Activated CD4-positive, alpha-beta T cell treated with anti-CD3 and anti-CD28 coated beads, Interleukin-2, Interleukin-6, amounts not matched to agents 100 ng/mL and 50 ng/mL, durations not matched to agents 16 hours and 8 hours (primary cell): ENCODE measurements around the gene CTBP2.
"Not testable (repeated sequence)": the region's sequence is repeated elsewhere in the genome, so short reads cannot be mapped to it uniquely, and the experiment has no call there.

Experiments used
- DNase-seq: peaks from one replicate; pipeline ENCODE4 v3.0.0-alpha.2; 2020

CTBP2 gene

DNA sequence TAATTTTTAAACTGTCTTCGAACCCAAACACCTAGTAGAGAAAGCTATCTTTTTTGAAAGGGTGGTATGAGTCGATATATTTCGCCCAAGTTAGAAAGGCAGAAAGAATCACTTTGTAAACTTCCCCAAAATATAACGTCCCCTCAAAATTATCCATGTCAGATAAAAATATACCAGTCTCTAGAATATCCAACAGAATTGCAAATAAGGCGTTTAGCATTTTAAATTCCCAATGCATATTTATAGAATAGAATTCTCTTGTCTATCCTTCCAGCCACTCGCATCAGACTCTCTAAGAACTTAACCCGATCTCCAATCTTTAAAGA lies 2.1 kb downstream of the CTBP2 start:
- DNase-seq = no peak

DNA sequence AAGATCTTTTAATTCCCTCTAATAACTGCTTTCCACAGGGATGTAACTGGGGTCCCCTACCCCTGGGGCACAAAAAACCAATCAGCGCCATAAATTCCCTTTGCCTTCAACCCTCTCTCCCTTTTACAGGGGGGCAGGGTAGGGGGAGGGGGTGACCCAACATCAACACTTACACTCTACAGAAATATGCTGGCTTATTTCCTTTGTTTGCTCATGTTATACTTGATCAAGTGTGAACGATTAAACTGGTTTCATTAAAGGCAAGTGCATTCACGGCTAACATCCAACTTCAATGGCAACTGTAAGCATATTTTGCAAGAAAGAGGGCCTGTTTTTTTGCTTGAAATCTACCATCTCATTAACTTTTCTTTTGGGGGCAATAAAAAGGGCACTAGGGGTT lies 2.9 kb downstream of the CTBP2 start:
- DNase-seq = no peak

DNA sequence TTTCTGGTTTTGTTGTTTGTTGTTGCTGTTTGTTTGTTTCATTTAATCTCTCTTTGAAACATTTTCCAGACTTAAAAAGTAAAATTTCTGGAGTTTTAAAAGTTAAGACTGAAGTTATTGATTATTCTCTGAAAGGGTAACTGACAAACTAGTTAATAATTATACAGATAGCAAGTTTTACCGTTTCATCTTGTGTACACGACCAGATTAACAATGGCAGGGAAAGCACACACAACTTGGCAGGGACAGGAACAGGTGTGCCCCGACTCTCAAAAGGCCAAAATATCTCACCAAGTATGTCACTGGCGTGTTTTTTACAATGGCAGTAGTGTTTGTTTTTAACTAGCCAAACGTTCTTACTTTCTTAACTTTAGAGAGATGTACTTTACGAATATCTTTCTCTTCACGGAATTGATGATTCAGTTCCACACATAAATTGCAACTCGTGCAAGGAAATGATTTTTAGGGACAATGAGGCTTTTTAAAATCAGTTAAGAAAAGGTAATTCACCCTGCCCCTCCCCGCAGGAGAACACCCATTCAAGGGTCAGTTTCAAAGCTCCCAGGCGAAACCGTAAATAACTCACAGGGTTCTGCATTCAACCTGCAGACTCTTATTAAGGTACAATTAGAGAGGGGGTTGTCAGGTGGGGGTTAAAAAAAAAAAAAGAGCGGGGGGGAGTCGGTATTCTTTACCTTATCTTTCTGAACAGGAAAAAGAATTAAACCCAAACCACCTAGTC lies 3.5 kb downstream of the CTBP2 start:
- DNase-seq = no peak

DNA sequence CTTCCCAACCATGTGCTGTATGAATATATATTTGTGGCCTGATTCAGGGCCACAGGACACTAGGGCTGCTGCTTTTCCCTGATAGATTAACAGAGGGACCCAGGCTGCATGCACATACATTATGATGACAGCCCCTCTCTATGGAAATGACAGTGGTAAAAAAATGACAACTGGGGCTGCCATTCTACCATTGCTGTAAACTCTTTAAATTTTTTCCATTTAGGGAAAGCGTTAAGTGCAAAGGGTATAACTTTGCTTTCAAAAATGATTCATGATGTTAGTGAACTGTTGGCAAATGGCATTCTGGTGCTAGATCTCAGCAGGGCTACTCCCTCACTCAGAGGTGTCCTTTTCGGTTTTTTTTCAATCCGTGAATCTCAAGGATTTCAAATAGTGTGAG lies 4.2 kb downstream of the CTBP2 start:
- DNase-seq = no peak

DNA sequence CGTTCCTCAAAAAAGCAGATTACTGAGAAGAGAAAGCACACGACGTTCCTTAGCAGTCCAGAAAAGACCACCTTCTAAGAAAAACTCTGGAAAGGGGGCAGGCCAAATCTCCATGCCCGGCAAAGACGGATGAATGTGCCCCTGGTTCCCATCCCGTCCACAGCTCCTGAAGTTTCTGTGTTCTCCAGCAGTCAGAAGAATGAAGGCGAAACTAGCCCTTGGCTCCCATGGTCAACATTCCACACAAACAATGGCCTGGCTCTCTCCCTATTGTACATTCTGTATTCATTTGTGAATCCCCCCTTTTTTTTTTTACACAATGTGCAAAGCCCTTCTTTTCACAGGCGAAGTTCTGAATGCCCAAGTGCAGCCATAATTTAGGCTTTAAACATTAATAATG lies 5.3 kb downstream of the CTBP2 start:
- DNase-seq = no peak

DNA sequence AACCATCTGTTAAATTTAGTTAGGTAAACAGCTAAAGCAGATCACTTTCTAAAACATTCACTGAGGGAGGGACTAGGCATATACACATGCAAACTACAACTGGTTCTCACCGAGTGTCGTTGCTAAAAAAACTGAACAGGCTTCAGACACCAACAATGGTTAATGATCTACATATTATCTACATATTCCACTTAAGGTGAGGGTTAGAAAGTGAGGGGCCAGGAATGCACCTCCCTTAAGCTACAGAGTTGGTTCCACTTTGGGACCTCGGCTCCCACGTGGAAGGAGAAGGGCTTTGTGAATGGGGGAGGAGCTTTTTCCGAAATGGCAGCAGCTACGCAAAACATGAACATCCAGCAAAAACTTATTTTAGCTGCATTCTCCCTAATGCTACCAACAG lies 5.8 kb downstream of the CTBP2 start:
- DNase-seq = no peak

DNA sequence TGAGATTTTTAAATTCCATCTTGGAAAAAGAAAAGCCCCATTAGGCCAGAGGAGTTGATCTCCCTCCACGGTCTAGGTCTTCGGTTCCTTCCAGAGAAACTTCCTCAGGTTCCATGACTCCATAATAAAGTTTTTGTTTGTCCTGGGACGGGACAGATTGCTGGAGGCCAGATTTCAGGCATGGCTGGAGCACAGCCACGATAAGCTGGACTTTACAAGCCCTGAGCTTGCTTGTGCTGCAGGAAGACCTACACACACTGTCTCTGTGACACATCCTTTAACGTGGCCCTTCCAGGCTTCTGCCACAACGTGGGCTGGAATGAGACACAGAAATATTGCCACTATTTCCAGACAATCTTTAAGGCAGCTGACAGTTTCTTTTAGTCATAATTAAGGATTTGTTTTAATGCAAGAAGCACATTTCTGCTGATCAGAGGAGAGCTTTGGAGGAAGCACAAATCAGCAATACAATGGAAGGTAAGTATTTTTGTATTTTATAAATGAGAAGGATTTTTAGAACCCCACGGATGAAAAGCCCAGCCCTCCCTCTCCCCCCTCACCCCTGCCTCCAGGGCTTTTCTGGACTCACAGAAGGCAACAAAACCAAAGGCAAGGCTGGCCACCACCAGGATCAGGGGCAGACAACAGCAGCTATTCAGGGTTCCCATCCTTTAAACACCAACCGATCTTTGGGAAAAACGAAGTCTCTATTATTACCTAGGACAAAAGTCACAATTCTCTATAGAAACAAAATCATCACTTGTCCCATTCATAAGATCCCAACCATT lies 6.5 kb downstream of the CTBP2 start:
- no peak for DNase-seq

DNA sequence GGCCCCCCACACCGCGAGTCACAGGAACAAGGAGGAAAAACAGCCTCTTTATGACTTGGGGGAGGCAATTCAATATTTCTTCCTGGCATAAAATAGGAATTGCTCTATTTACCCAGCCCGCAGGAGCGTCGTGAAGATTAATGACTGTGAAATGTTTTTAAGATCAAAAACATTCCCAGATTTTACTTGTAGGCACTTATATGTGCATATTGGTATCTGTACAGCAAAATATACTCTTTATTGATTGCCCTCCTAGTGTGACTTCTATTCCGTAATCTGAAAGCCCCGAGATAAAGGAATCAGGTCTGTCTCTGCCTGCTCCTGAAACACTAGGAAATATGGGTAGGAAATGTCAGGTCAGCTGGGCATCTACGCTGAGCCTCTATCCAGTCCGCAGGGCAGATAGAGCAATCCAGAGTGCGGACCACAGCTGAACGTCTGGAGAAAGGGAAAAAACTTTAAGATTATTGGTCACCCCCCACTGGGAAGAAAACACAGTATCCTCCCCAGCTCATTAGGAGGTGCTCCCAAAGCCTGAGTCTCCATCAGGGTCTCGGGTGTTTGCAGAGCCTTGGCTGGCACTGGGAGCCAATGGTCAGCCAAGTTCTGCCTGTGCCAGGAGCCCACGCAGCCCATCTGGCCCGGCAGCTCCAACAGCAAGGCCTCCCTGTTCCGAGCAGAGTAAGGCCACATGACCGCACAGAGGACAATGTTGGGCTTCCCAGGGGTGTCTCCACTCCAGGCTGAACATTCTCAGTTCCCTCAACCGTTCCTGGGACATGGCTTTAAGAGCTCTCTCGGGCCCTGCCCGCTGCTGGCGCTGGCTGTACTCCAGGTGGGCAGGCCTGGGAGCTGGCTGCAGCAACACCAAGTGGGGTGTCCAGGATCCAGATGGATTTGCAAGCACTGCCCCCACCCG lies 7.7 kb downstream of the CTBP2 start:
- DNase-seq = no peak

DNA sequence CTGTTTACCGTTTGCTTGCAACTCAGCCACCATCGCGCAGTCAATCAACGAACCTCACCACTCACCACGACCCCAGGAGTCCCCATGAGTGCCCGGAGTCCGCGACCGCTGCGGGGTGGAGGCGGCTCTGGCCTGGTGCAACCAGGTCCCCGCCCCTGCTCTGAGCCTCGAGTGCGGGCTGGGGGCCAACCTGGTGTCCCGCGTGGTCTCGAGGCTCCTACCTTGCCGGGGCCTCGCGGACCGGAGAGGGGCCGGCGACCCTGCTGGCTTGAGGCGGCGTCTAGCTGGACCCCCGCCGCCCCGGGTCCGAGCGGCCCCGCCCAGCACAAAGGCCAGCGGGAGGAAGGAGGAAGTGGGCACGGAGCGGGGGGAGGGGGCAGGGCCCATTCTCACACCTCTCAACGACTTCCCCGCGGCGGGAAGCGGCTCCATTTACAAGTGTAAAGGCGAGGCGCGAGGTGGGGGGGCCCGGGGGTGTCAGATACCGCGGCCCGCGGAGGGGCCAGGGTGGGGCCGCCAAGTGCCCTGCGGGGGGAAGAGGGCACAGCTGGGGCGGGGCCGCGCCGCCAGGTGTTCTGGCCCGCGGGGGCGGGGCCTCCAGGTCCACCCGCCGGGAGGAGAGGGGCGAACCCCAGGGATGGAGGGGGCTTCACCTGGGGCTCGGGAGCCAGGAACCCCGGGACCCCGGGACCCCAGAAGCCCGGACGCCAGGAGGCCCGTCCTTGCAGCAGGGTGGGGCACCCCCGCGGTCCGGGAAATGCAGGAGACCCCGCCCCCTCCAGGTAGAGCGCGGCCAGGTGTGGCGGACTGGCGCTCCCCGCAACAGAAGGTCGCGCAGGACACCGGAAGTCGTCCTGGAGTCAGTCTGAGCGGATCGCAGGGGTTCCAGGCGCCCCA lies 8.6 kb downstream of the CTBP2 start:
- DNase-seq = no peak

DNA sequence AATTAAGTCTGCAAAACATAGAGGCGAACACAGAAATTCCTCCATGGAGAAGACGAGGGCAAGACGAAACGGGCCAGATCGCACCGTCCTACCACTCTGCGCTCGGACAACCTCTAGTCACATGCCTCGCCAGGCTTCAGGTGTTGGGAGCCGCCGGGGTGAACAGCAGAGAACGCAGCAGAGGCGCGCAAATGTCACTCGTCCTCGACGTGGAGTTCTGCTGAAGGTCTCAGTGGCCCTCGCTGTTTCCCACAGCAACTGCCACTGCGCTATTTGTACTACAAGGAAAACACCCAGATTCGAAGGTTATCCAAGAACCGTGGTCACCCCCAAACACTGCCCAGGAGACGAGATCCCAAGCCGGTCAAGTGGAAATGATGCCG lies 9.2 kb downstream of the CTBP2 start:
- no peak for DNase-seq

DNA sequence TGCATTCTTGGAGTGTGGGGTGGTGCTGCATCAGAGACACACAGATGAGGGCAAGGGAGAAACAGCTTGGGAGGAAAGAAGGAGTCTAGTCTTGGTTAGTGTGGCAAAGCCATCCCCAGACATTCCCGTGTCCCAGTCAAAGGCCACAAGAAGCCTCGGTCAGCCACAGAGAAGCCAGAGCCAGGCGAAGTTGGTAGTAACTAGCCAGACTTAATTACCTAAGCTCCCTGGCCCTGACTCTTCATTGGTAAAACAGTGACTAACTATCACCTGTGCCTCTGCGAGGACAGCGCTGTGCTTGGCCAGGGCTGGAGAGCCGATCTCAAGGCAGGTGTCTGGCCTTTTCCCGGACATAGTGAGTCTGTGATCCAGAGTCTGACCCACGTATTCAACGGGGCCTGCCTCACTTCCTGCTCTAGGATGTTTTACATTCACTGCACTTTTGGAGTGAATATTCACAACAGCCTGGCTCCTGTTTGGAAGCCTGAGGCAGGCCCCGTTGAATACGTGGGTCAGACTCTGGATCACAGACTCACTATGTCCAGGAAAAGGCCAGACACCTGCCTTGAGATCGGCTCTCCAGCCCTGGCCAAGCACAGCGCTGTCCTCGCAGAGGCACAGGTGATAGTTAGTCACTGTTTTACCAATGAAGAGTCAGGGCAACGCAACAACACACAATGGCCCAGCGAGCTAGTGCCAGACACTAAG lies 9.8 kb downstream of the CTBP2 start:
- DNase-seq = not testable (repeated sequence)

DNA sequence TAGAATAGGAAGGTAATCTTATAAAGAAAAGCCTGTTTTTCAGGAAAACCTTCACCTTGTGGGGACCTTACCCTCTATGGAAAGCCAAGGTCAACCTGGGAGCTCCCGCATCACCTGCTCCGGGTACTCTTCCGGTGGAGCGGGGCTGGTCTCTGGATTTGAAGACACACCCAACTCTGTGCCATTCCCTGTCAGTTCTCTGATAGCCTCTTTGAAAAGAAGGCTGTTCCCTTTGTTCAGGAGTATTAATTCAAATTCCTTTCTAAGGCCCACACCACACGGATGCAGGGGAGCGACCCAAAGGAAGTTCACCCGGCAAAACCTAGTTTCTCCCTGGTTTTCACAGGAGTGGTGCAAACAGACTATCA lies 10.7 kb downstream of the CTBP2 start:
- no peak for DNase-seq

DNA sequence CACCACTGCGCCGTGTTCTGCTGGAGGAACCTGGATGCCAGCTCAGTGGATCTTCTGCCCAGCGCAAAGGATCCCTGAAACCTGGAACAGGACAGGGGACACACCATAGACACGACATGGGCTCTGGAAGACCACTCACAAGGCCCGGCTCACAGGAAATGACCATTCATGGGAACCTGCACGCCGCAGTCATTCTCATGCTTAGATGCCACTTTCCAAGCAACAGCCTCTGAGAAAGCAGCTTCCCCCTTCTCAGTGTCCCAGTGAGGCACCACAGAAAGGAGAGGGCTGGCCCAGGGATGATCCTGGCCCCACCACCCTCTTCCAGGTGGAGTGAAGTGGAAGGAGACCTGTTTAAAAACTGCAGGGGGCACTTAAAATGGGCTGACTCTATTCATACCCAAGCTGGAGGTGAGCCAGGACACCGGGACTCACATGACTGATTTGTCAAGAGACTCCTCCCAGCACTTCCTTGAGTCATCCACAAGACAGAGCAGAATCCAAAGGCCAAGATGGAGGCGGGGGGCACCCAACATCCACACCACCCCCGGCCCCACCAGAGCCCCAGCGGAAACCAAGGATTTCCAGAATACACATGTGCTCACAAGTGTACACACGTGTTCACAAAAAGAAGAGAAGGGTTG lies 11.2 kb downstream of the CTBP2 start:
- DNase-seq = no peak

DNA sequence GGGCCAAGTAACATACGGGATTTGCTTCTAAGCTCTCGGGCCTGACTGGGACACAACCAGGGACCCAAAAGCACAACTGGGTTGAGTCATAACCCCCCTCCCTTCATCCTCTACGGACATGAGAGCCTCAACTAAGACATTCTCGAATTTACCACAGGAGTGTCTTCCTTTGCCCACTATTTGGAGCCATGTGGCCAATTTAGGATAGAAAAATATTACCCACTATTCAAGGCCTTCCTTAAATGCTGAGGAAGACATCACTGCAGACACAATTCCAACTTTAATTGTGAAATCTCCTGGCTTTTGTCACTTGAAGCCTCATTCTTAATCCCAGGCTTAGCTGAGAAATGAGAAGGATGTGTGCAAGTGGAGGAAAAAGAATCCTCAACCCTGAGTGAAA lies 11.8 kb downstream of the CTBP2 start:
- DNase-seq = no peak

DNA sequence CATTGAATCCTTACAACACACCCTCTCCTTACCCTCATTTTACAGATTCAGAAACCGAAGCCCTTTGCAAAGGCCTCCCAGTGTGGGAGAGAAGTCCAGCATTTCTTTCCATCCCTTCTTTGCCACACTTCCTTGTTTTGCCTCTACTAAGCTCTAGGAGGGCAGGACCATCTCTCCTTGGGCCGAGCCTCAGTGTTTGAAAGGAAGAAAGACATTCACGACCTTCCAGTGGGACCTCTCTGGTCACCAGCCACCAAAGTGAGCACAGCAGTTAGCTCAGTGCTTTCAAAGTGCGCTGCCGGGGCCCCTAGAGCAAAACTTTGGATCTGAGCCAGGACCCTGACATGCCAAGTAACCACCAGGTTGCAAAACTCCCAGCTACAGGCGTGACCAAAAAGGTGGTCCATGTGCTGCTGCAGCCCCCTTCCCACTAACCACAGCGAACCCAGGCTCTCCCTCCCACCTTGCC lies 12.4 kb downstream of the CTBP2 start:
- no peak for DNase-seq

DNA sequence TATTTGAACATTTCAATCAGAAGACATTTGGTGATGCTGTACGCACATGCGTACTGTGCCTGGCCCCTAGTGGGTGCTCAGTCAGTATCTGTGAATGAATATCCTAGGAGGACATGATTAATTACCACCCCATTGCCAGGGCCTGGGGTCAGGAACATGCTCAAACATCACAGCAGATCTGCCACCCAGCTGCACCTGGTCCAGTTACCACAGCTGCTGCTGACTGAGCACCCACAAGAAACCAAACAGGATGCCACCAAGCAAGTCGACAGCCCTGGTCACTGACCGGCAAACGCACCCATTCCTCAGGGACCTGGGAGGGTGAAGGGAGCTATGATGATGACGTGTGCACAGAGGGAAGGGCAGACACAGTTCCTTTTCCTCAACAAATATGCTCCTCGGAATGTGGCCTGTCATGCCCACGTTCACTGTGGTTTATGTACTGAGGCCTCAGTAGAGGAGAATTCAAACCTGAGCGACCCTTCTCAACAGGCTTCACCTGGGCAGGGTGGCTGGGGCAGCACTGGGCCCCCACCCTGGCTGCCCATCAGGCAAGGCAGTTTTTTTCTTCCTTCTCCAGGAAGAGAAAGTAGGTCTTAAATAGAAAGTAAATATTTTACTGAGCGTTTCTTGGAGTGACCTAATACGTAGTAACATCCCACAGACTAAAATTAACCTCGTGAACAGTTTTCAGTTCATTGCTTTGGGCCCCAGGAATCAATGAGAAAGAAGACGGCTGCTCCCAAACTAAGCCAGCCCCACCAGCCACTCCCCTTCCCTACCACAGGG lies 13.4 kb downstream of the CTBP2 start:
- no peak for DNase-seq

DNA sequence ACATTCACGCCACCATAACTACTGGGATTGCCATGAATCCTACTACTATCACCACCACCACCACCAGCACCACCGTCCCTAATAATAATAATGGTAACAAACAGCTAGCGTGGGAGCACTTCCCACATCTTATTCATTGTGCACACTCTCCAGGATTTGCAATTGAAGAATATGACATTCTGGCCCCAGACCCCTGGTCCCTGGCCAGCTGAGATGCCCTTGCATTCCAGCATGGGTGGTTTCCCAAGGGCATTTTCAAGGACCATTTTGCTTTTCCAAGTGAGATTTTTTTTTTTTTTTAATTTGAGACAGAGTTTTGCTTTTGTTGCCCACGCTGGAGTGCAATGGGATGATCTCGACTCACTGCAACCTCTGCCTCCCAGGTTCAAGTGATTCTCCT lies 14.7 kb downstream of the CTBP2 start:
- no peak for DNase-seq

DNA sequence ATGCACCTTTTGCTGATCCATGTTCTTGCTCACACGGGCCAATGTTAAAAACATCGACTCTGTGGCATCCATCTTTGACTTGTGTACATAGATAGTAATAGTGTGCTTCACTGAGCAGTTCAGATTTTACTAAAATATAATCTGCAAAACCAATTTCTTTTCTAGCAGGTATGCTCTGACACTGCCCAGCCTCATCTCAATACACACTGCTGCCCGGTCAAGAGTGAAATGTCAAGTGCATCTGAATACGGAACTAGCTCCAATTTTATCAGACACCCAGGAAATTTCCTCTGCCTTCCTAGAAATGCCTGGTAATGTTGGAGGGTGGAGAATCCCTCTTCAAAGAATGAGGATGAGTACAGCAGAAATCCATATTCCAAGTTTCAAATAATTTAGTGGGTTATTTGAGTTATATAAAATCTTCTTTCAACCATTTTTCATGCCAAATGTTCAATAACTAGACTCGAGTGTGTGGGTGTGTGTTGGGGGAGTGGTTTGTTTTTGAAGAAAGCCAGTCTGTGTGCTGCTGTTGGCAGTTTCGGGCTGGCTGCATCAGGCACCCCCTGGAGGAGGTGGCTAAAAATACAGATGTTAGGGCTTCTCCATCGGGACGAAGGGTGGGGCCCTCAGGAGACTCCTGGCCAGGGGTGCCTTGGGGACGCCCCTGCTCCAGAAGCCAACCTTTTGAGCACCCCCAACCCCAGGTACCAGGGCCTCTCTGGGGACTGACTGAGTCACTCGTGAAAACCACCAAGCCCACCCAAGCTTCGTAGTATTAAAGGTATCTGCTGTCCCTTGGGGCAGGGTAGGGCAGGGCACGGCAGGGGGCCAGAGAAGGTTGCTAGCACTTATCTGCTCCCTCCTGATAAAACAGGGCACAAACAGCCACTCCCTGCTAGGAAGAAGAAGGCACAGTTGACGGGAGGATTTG lies 15.4 kb downstream of the CTBP2 start:
- peak; percentile 28 for DNase-seq

DNA sequence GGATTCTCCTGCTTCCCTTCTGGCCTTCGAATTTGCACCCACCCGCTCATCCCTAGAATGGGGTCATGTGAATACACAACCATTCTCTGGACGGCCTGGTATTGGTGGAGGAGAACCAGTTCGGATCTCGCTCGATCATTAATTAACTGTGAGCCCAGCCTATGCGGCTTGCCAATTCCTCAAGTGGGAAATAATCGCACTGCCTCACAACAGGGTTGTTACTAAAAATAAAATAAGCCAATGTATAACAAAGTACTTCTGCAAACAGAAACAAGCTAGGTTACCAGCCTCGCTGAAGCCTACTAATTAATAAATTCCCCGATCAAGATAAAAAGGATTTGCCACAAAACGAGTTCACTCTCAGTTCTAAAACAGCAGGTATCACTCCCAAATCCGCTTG lies 16.2 kb downstream of the CTBP2 start:
- DNase-seq = no peak
